ENCODE measurements around the gene PRND. TPM values are rescaled to one million over a fixed set of nuclear protein-coding genes. Genes with fewer than 3 reads are reported as not detected.

The PRND gene
- total and polyA plus RNA-seq, 2 of the 8 experiments (the other 6 are each of a cell fraction or from before 2014, with no cell fraction given): 0.09 to 0.11 TPM

DNA sequence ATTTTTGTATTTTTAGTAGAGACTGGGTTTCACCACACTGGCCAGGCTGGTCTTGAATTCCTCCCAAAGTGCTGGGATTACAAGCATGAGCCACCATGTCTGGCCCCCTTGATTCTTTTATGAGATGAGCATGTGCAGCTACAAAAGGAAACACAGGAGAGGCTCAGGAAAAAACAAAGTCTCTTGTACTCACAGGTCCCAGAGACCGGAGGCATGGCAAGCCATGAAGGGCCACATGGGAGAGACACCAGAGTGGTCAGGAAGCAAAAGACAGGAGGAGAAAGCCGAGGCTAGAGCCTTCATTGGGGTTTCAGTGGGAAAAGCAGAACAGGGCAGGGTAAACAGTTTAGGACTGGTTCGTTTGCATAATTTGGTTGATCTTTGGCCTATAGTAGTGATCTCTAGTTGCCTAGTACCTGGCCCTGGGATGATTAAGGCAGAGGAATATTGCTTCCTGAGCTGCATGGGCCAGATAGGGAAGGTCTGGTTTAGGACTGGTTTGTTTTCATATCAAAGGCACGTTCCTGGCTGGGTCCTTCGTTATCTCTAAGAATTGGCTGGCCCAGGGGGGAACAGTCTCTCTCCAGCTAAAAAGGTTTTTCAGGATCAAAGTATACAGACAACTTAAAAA lies 48.2 kb upstream of the PRND start (continued):
- TF ChIP-seq, protein P1, sequence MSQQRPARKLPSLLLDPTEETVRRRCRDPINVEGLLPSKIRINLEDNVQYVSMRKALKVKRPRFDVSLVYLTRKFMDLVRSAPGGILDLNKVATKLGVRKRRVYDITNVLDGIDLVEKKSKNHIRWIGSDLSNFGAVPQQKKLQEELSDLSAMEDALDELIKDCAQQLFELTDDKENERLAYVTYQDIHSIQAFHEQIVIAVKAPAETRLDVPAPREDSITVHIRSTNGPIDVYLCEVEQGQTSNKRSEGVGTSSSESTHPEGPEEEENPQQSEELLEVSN (IDR thresholded peaks at IDR 0.05): no peak
- TF ChIP-seq RNF2 (IDR thresholded peaks at IDR 0.05; ENCODE audit: borderline replicate concordance, low read depth, low read length, missing control alignments, poor library complexity, severe bottlenecking) (no peak), HDAC2 (IDR thresholded peaks at IDR 0.05; ENCODE audit: borderline replicate concordance in 1 of 2, low read depth in 2 of 2, low read length in 2 of 2) (no peak)
